Measurements from ENCODE around the gene SFTPD.
"Not testable (repeated sequence)": the region's sequence is repeated elsewhere in the genome, so short reads cannot be mapped to it uniquely, and the experiment has no call there.

Gene SFTPD

DNA sequence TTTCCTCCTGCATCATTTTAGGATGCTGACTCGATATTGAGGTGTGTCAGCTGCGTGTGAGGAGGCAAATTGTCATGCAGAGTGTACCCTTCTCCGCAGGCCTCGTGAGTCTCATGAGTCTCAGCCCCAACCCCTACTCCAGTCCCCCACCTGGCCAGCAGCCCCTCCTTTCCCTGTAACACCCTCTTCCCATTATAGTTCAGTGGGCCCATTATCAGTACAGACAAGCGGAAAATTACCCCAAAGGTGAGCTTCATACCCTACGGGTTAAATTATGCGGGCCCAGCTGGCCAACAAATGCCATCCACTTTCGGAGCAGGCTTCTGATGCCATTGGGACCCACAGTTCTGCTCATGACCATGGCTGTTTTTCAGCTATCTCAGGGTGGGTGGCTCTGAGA is 25.2 kb downstream of the SFTPD start:
- DNase-seq = no peak

DNA sequence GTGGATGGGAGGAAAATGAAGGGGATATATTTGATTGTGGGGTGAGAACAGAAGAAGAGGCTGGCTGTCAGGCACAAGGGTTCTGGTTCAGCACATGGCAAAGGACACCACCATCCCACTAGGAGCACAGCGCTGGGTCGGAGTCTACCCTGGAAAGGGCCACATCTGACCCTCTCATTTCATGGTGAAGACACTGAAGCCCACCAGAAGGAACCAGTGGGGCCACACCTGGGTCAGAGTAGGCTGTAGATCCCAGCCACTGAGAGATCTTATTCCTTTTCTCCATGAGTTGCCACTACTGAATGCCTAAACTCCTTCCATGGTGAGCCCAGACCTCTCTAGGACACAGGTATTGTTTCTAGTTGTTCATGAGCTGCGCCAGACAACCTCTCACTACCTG is 25.8 kb downstream of the SFTPD start:
- no peak for DNase-seq

DNA sequence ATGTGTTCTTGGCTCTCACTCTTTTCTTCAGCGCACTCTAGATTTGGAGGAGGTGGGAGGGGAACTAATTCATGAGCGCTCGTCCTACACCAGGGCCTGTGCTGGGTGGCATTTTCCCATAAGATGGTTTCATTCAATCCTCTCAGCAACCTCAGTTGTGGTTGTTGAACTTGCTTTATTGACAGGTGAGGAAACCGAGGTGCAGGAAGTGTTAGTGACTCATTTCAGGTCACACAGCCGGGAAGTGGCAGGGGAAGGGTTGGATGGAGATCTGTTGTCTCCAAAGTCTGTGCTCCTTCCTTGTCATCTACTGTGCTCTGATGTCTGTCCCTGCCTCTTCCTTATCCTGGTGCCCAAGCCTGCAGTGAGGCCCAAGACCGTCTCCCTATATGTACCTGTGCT is 26.9 kb downstream of the SFTPD start:
- DNase-seq = not testable (repeated sequence)

DNA sequence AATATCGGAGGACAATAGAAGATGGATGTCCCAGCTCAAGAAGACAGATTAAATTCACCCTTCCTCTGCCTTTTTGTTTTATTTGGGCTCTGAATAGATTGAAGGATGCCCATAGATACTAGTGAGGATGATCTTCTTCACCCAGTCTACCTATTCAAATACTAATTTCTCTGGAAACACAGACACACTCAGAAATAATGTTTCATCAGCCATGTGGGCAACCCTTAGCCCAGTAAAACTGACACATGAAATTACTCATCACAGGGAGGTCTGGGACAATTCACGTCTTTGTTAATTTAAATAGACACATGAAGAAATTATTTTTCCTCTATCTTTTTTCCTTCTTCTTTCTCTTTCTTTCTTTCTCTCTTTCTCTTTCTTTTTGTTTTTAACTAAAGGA is 33.1 kb downstream of the SFTPD start:
- not testable (repeated sequence) for DNase-seq

DNA sequence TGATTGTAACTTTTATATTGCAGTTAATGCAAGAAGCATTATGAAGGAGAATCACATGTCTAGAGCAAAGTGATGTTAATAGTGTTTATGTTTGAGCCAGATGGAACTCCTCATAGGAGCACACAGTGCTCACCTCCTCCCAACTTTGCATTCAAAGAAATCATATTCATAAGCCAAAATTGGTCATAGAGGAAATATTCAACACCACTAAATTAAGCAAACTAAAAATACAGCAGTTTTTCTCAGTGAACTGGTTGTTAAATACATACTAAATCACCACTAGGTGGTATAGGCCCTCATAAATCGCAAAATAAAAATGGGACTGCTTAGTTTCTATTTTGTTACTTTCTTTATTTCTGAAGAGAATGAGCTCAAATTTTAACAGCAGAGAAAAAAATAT is 34.4 kb downstream of the SFTPD start:
- DNase-seq = not testable (repeated sequence)

DNA sequence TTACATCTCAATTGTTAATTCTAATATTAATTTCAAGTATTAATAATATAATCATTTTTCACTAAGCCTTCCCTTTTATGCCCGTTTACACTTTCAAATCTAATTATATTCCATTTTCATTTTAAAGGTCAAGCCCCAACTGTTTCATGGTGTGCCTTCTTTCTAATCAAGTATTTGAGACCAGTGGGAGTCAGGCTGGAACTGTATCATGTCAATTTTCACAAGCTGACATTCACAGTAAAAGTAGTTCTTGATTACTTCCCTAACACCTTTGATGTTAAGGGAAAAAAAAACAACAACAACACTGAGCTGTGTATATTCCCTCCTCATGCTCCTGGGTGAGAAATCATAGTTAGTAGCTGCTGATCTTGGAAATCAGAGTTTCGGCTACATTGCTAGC is 38.1 kb downstream of the SFTPD start:
- no peak for DNase-seq

DNA sequence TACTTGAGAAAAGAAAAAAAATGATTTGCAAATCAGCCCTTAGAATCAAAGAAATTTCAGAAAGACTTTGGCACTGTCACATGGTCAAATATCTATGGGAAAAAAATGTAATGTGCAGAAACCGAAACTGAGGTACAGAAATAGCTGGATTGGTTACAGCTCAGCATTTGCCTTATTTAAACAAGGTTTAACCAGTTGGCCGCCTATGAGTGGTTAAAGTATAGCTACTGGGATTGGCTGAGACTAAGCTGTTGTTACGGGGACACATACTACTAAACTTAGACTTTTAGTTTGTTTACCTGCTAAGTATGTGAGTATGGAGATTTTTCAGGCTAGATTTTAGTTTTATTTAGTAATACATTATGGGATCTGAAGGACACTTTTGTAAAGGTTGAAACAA is 38.6 kb downstream of the SFTPD start:
- no peak for DNase-seq

DNA sequence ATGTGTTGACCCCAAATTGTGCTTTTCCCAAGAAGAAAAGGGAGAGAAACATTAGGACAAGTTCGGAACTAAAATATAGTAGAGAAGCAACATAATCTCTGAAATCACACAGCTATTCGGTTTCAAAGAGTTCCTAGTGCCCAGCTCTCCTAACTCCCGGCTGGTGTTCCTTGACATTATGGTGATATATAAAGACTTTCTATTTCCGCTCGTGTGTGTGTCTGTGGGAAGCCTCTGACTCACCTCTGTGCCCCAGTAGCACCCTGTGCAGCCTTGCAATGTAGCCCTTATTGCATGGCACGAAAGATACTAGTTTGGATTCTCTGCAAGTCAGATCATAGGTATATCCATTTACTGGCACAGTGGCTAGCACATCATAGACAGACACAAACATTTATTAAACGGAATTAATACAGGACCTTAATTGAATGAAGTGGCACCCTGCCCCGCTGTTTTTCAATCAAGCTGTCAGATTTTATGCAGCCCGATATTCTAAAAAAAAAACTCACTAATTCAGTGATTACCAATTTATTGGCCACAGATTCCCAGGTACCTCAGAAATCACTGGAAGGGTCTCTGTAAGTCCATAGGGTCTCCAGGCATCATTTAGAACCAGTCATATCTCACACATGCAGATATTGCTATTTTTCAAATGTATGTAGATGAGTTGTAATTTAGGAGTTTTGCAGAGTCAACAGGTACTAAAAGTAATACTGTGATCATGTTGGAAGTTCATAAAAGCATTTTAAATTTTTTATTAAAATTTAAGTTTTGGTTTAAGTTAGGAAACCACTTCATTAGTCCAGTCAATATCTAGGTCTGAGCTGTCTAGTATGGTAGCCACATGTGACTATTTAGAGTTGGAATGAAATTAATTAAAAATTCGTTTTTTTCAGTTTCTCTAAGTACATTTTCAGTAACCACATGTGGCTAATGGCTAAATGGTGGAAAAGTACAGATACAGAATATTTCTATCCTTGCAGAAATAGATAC is 43.3 kb downstream of the SFTPD start:
- peak; percentile 66 for DNase-seq

DNA sequence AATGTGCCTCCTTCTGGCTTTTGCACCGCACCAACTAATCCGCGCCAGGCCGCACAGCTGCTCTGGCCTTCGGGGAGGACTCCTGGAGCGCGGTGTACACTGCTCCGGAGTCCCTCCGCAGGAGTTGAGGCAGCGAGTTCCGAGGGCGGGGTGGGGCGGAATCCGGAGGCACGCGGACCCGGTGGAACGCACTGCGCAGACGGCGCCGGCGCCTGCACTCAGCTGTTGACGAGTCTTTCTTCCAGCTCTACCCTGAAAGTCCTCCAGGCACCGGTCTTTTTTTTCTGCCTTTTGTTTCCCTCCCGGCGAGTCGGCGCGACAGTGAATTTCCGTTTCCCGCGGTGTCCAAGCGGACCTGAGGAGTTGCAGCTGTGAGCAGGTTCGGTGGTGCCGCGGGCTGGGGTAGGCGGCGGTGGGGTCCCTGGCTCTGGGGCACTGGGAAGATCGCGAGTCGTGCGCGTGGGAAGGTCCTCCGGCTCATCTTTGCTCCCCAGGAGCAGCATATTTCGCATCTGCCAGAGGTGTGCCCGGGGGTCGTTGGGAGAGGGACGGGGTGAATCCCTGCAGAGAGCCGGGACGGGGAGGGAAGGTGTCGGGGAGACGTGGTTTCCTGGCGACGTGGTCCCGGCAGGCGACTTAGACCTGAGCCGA is 44.1 kb downstream of the SFTPD start:
- DNase-seq = peak; percentile 79

DNA sequence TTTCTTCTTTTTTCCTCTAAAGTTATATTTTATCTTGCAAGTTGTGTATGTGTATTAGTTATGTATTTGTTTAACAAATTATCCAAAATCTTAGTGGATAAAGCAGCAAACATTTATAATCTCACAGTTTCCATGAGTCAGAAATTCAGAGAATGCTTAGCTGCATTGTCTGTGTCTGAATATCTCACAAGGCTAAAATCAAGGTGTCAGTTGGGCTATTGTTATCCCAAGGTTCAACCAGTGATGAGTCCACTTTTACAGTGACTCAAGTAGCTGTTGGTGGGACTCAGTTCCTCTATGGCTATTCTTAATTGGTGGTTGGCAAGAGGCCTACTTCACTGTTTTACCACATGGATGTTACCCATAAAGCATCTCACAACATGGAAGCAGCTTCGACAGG is 47.3 kb downstream of the SFTPD start:
- DNase-seq = not testable (repeated sequence)

DNA sequence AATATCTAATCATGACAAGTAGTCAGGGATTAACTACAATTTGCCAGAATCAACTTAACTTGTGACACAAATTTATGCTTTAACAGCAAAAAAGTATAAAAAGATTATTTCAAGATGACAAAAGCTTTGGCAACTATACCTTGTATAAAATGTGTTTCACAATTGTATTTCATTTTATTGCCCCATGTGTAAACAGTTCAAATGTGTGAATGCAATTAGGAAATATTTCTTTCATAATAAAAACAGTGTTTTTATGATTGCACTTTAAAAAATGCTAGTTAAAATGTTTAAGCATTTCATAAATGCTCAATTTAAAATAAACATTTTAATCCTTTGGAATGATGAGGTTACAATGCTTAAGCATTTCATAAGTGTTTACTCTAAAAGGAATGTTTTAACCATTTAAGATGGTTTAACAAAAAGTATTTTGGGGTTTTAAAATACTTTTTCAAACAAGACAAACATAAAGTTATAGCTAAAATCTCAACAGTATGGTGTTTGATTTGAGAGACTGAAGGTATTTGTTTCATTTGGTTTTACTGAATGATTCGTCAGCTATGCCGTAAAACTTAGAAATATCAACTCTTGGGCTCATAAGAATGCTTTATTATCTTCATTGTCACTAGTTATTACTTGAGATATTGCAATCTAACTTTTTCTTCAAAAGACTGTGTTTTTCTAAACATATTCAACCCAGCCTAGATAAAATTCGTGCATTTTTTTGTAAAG is 50.1 kb downstream of the SFTPD start:
- DNase-seq = no peak

DNA sequence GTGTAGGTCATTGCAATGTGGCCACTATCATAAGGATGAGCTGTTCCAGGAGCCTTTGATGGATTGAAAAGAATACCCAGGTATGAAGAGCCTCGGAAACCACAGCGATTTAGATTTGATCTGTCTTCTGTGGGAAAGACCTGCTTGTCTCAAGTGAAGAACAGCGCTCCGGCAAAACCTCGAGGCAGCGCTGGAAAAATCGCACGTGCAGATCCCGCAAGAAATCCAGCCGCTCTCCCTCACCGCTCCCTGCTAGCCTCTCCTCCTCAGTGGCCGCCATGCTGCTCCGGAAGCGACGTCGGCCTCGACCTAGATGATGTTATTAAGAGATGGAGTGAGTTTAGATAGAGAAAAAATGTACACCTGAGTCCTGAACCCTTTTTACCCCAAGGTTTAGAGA is 56.0 kb downstream of the SFTPD start:
- not testable (repeated sequence) for DNase-seq

DNA sequence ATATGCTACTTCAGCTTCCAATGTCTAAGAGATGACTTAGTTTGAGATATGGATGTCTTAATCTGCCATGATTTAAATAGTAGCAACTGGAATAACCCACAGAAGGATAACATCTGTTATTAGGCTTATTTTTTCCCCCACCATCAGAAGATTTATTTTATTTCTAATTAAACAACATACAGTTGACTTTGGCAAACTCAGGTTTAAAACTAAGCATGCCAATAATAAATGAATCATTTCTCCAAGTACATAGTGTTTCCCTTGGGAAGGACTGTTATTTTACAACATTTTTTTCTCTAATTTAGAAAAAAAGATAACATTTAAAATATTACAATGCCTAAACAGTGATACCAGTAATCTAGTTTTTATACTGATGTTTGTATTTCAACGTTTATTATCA is 58.4 kb downstream of the SFTPD start:
- DNase-seq = no peak

DNA sequence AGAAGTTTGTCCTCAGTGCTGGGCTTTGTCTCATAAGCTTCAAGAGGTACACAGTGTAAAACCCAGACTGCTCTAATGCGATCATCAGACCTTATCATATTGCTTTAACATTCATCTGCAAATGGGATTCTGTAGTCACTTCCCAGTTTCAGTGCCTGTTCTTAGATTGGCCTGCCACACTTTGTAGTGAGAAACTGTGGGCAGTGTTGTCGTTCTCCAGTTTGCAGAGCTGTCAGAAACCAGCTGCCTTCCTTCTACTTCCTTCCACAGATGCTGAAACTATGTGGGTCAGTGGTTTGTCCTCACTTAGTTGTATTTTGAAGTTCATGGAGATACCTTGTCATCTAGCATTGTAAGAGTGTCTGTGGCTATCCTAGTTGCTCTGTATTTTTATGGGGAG is 59.9 kb downstream of the SFTPD start:
- not testable (repeated sequence) for DNase-seq
